Esophagus muscularis mucosa (tissue), 3 donors: Measurements from ENCODE around the gene LOXL3.

ENCODE experiments used
- POLR2A ChIP-seq: fragments of 450-650 bp; IDR thresholded peaks from one replicate; pipeline ENCODE4 v1.6.1; 2017; ENCODE audit warnings: antibody characterized with exemption, moderate library complexity, mild to moderate bottlenecking, low read depth
- TF ChIP-seq, protein P1 (sequence below), 3 experiments: fragments of 200-600 bp in 2 of 3; fragments of 450-650 bp in 1 of 3; sonication (generic) in 2 of 3; IDR thresholded peaks; one replicate each; pipeline ENCODE4 v1.5.1; 2017 to 2019; ENCODE audit warnings: antibody characterized with exemption in 3 of 3, mild to moderate bottlenecking in 2 of 3, moderate library complexity in 1 of 3

DNA sequence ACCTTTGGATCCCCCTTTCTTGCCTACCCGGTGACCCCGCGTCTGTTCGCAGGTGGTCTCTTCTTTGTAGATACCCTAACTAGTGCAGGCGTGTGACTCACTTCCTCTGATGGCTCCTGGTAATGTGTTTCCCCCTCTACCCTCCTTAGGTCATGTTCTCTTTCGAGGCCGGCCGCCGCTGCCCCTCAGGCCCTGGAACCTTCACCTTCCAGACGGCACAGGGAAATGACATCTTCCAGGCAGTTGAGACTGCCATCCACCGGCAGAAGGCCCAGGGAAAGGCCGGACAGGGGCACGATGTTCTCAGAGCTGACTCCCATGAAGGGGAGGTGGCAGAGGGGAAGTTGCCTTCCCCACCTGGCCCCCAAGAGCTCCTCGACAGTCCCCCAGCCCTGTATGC lies 2.4 kb upstream of the LOXL3 start:
- TF ChIP-seq, protein P1, sequence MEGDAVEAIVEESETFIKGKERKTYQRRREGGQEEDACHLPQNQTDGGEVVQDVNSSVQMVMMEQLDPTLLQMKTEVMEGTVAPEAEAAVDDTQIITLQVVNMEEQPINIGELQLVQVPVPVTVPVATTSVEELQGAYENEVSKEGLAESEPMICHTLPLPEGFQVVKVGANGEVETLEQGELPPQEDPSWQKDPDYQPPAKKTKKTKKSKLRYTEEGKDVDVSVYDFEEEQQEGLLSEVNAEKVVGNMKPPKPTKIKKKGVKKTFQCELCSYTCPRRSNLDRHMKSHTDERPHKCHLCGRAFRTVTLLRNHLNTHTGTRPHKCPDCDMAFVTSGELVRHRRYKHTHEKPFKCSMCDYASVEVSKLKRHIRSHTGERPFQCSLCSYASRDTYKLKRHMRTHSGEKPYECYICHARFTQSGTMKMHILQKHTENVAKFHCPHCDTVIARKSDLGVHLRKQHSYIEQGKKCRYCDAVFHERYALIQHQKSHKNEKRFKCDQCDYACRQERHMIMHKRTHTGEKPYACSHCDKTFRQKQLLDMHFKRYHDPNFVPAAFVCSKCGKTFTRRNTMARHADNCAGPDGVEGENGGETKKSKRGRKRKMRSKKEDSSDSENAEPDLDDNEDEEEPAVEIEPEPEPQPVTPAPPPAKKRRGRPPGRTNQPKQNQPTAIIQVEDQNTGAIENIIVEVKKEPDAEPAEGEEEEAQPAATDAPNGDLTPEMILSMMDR (IDR thresholded peaks at IDR 0.05) = no peak
- TF ChIP-seq POLR2A = no peak
